ENCODE data around the gene DHX15. TPM values are rescaled to one million over a fixed set of nuclear protein-coding genes. Genes with fewer than 3 reads are reported as not detected.

The DHX15 gene
- total and polyA plus RNA-seq, 5 donors, result 37.8 to 78.6 (median 64.1) TPM

GRCh38 chr4:24537025-24537424 is 47.3 kb downstream of the DHX15 start:
- H3K27me3 ChIP-seq (ENCODE audit: control insufficient read depth, insufficient read depth), result no peaks in the 10 kb centered on the region
- intact Hi-C loops (cut with DNase I), result no loop called here
- DNase-seq (peak in 1 of 3 donors; percentile 29), ATAC-seq (peak in 1 of 2 donors; percentile 59)
- no peak overlapping the region for H3K27ac ChIP-seq (ENCODE audit: low read length)
- H3K4me3 ChIP-seq (ENCODE audit: low read length), result no peak overlapping the region
- peaks cover 2% of the 10 kb centered on the region for H3K4me1 ChIP-seq (ENCODE audit: control insufficient read depth, insufficient read depth, low read length)
- H3K9me3 ChIP-seq (ENCODE audit: control insufficient read depth, low read length), result no peaks in the 10 kb centered on the region
- 75% methylated on average over 7 of the region's 7 CpGs for WGBS

- ATAC-seq (no peak), DNase-seq (no peak)
- H3K4me3 ChIP-seq (ENCODE audit: low read length), result no peak overlapping the region
- no peaks in the 10 kb centered on the region for H3K9me3 ChIP-seq (ENCODE audit: control insufficient read depth, low read length)
- H3K4me1 ChIP-seq (ENCODE audit: control insufficient read depth, insufficient read depth, low read length), result peaks cover 2% of the 10 kb centered on the region
- no peak overlapping the region for H3K27ac ChIP-seq (ENCODE audit: low read length)
- intact Hi-C loops (cut with DNase I), result no loop called here
- 96% methylated on average over 3 of the region's 3 CpGs for WGBS
- H3K27me3 ChIP-seq (ENCODE audit: control insufficient read depth, insufficient read depth), result no peaks in the 10 kb centered on the region
These were observed 49.0 kb downstream of the DHX15 start for GRCh38 chr4:24535399-24535798.

GRCh38 chr4:24533364-24533763 is 51.0 kb downstream of the DHX15 start:
- DNase-seq (no peak), ATAC-seq (no peak)
- no peak overlapping the region for H3K27ac ChIP-seq (ENCODE audit: low read length)
- H3K9me3 ChIP-seq (ENCODE audit: control insufficient read depth, low read length), result no peaks in the 10 kb centered on the region
- no peaks in the 10 kb centered on the region for H3K27me3 ChIP-seq (ENCODE audit: control insufficient read depth, insufficient read depth)
- H3K4me1 ChIP-seq (ENCODE audit: control insufficient read depth, insufficient read depth, low read length), result peaks cover 2% of the 10 kb centered on the region
- 94% methylated on average over 4 of the region's 4 CpGs for WGBS
- intact Hi-C loops (cut with DNase I), result no loop called here
- no peak overlapping the region for H3K4me3 ChIP-seq (ENCODE audit: low read length)

GRCh38 chr4:24529555-24529954 is 54.8 kb downstream of the DHX15 start:
- 92% methylated on average over 2 of the region's 2 CpGs for WGBS
- DNase-seq, result no peak
- intact Hi-C loops (cut with DNase I), result no loop called here

GRCh38 chr4:24527371-24527770 is 57.0 kb downstream of the DHX15 start:
- ATAC-seq (no peak), DNase-seq (no peak)
- H3K27me3 ChIP-seq (ENCODE audit: control insufficient read depth, insufficient read depth), result no peaks in the 10 kb centered on the region
- no peaks in the 10 kb centered on the region for H3K4me1 ChIP-seq (ENCODE audit: control insufficient read depth, insufficient read depth, low read length)
- H3K27ac ChIP-seq (ENCODE audit: low read length), result no peak overlapping the region
- WGBS, result 88% methylated on average over 3 of the region's 3 CpGs
- H3K9me3 ChIP-seq (ENCODE audit: control insufficient read depth, low read length), result no peaks in the 10 kb centered on the region
- intact Hi-C loops (cut with DNase I), result no loop called here
- H3K4me3 ChIP-seq (ENCODE audit: low read length), result no peak overlapping the region

More at GRCh38 chr4:24529555-24529954, 54.8 kb downstream of the DHX15 start:
- H3K4me1 ChIP-seq (ENCODE audit: control insufficient read depth, insufficient read depth, low read length), result no peaks in the 10 kb centered on the region
- no peaks in the 10 kb centered on the region for H3K27me3 ChIP-seq (ENCODE audit: control insufficient read depth, insufficient read depth)
- no peaks in the 10 kb centered on the region for H3K9me3 ChIP-seq (ENCODE audit: control insufficient read depth, low read length)
- no peak for ATAC-seq
- H3K27ac ChIP-seq (ENCODE audit: low read length), result no peak overlapping the region
- no peak overlapping the region for H3K4me3 ChIP-seq (ENCODE audit: low read length)

GRCh38 chr4:24521544-24521943 is 62.8 kb downstream of the DHX15 start:
- peaks cover 1% of the 10 kb centered on the region for H3K4me1 ChIP-seq (ENCODE audit: control insufficient read depth, insufficient read depth, low read length)
- ATAC-seq (no peak), DNase-seq (no peak)
- H3K9me3 ChIP-seq (ENCODE audit: control insufficient read depth, low read length), result no peaks in the 10 kb centered on the region
- H3K27ac ChIP-seq (ENCODE audit: low read length), result no peak overlapping the region
- no peaks in the 10 kb centered on the region for H3K27me3 ChIP-seq (ENCODE audit: control insufficient read depth, insufficient read depth)
- no peak overlapping the region for H3K4me3 ChIP-seq (ENCODE audit: low read length)
- intact Hi-C loops (cut with DNase I), result no loop called here
- 94% methylated on average over 2 of the region's 2 CpGs for WGBS

GRCh38 chr4:24519649-24520048 is 64.7 kb downstream of the DHX15 start:
- 73% methylated on average over 1 of the region's 1 CpG for WGBS

GRCh38 chr4:24517676-24518075 is 66.7 kb downstream of the DHX15 start:
- Histone ChIP-seq H3K4me3 (ENCODE audit: low read length) (no peak overlapping the region), H3K27me3 (ENCODE audit: control insufficient read depth, insufficient read depth) (no peaks in the 10 kb centered on the region), H3K27ac (ENCODE audit: low read length) (no peak overlapping the region), H3K4me1 (ENCODE audit: control insufficient read depth, insufficient read depth, low read length) (peaks cover 1% of the 10 kb centered on the region), H3K9me3 (ENCODE audit: control insufficient read depth, low read length) (no peaks in the 10 kb centered on the region)
- no peak for ATAC-seq
- DNase-seq, result no peak
- 49% methylated on average over 2 of the region's 2 CpGs for WGBS
- intact Hi-C loops (cut with DNase I), result no loop called here

More at GRCh38 chr4:24519649-24520048, 64.7 kb downstream of the DHX15 start:
- DNase-seq, result no peak
- peaks cover 1% of the 10 kb centered on the region for H3K4me1 ChIP-seq (ENCODE audit: control insufficient read depth, insufficient read depth, low read length)
- intact Hi-C loops (cut with DNase I), result no loop called here
- no peak overlapping the region for H3K27ac ChIP-seq (ENCODE audit: low read length)
- no peaks in the 10 kb centered on the region for H3K27me3 ChIP-seq (ENCODE audit: control insufficient read depth, insufficient read depth)
- no peak overlapping the region for H3K4me3 ChIP-seq (ENCODE audit: low read length)
- peak; percentile 47 to 65 for ATAC-seq
- H3K9me3 ChIP-seq (ENCODE audit: control insufficient read depth, low read length), result no peaks in the 10 kb centered on the region

GRCh38 chr4:24516926-24517325 is 67.4 kb downstream of the DHX15 start:
- intact Hi-C loops (cut with DNase I), result no loop called here

GRCh38 chr4:24515698-24516097 is 68.7 kb downstream of the DHX15 start:
- intact Hi-C loops (cut with DNase I), result no loop called here
- no peaks in the 10 kb centered on the region for H3K9me3 ChIP-seq (ENCODE audit: control insufficient read depth, low read length)
- H3K4me1 ChIP-seq (ENCODE audit: control insufficient read depth, insufficient read depth, low read length), result peaks cover 1% of the 10 kb centered on the region
- no peak overlapping the region for H3K27ac ChIP-seq (ENCODE audit: low read length)
- ATAC-seq (no peak), DNase-seq (no peak)
- no peaks in the 10 kb centered on the region for H3K27me3 ChIP-seq (ENCODE audit: control insufficient read depth, insufficient read depth)
- WGBS, result 98% methylated on average over 5 of the region's 5 CpGs
- H3K4me3 ChIP-seq (ENCODE audit: low read length), result no peak overlapping the region

More at GRCh38 chr4:24516926-24517325, 67.4 kb downstream of the DHX15 start:
- Histone ChIP-seq H3K4me3 (ENCODE audit: low read length) (no peak overlapping the region), H3K9me3 (ENCODE audit: control insufficient read depth, low read length) (no peaks in the 10 kb centered on the region), H3K27ac (ENCODE audit: low read length) (no peak overlapping the region), H3K4me1 (ENCODE audit: control insufficient read depth, insufficient read depth, low read length) (peaks cover 1% of the 10 kb centered on the region), H3K27me3 (ENCODE audit: control insufficient read depth, insufficient read depth) (no peaks in the 10 kb centered on the region)
- no peak for ATAC-seq
- no peak for DNase-seq

GRCh38 chr4:24514808-24515207 is 69.5 kb downstream of the DHX15 start:
- Histone ChIP-seq H3K27me3 (ENCODE audit: control insufficient read depth, insufficient read depth) (no peaks in the 10 kb centered on the region), H3K4me3 (ENCODE audit: low read length) (no peak overlapping the region), H3K9me3 (ENCODE audit: control insufficient read depth, low read length) (no peaks in the 10 kb centered on the region), H3K4me1 (ENCODE audit: control insufficient read depth, insufficient read depth, low read length) (peaks cover 1% of the 10 kb centered on the region), H3K27ac (ENCODE audit: low read length) (no peak overlapping the region)
- DNase-seq (no peak), ATAC-seq (no peak)
- intact Hi-C loops (cut with DNase I), result no loop called here
- WGBS, result 81% methylated on average over 1 of the region's 1 CpG

- intact Hi-C loops (cut with DNase I), result no loop called here
- no peaks in the 10 kb centered on the region for H3K27me3 ChIP-seq (ENCODE audit: control insufficient read depth, insufficient read depth)
- no peak for ATAC-seq
- no peaks in the 10 kb centered on the region for H3K4me1 ChIP-seq (ENCODE audit: control insufficient read depth, insufficient read depth, low read length)
- no peak overlapping the region for H3K4me3 ChIP-seq (ENCODE audit: low read length)
- no peak overlapping the region for H3K27ac ChIP-seq (ENCODE audit: low read length)
- DNase-seq, result no peak
- 87% methylated on average over 2 of the region's 2 CpGs for WGBS
- no peaks in the 10 kb centered on the region for H3K9me3 ChIP-seq (ENCODE audit: control insufficient read depth, low read length)
These were observed 70.6 kb downstream of the DHX15 start for GRCh38 chr4:24513718-24514117.

Data from right cardiac atrium (tissue), 5 donors.